ENCODE results near the gene LIMK1.

- TF ChIP-seq CTCF (conservative IDR thresholded peaks at IDR 0.05; ENCODE audit: low read depth, low read length) (no peak), MXI1 (IDR thresholded peaks at IDR 0.05; ENCODE audit: borderline replicate concordance, low read depth, low read length) (no peak)
These were observed 45.2 kb upstream of the LIMK1 start for GRCh38 chr7:74038194-74038961.

All from IMR-90 (cell line).